GM21825 (cell line): ENCODE results near the gene STXBP5.
A peak's percentile ranks its signal among the peaks of the same experiment; 100 is the strongest.

Source experiments
- ATAC-seq: cut with Tn5 transposase; IDR thresholded peaks from one replicate; pipeline ENCODE4 v1.9.1; 2021; ENCODE audit warnings: mild to moderate bottlenecking, moderate library complexity; ENCODE audit not compliant: unreplicated experiment

STXBP5 gene

GRCh38 chr6:147204060-147204785 lies at the start of gene STXBP5:
Gene STXBP5 (plus strand): TSS chr6:147204417. CDS start chr6:147204533, 116 bp downstream.
- peak; percentile 28 for ATAC-seq

- no peak for ATAC-seq
Observed at GRCh38 chr6:147154454-147154853, 49.8 kb upstream of the STXBP5 start.

GRCh38 chr6:147156218-147156617 lies 48.0 kb upstream of the STXBP5 start:
- ATAC-seq: no peak

- ATAC-seq: no peak
Observed at GRCh38 chr6:147156799-147157382, 47.3 kb upstream of the STXBP5 start.

- no peak for ATAC-seq
Observed at GRCh38 chr6:147157930-147158329, 46.3 kb upstream of the STXBP5 start.

- no peak for ATAC-seq
Observed at GRCh38 chr6:147158881-147159280, 45.3 kb upstream of the STXBP5 start.

GRCh38 chr6:147159536-147160374 lies 44.5 kb upstream of the STXBP5 start:
- no peak for ATAC-seq

GRCh38 chr6:147160593-147160992 lies 43.6 kb upstream of the STXBP5 start:
- no peak for ATAC-seq

GRCh38 chr6:147161253-147161973 lies 42.8 kb upstream of the STXBP5 start:
- no peak for ATAC-seq

GRCh38 chr6:147161974-147162495 lies 42.2 kb upstream of the STXBP5 start:
- ATAC-seq: no peak

GRCh38 chr6:147164761-147165160 lies 39.5 kb upstream of the STXBP5 start:
- no peak for ATAC-seq

GRCh38 chr6:147166360-147166944 lies 37.8 kb upstream of the STXBP5 start:
- no peak for ATAC-seq

- ATAC-seq: no peak
Observed at GRCh38 chr6:147166992-147167391, 37.2 kb upstream of the STXBP5 start.

GRCh38 chr6:147167576-147168461 lies 36.4 kb upstream of the STXBP5 start:
- no peak for ATAC-seq

- ATAC-seq: no peak
Observed at GRCh38 chr6:147169529-147169928, 34.7 kb upstream of the STXBP5 start.

GRCh38 chr6:147170269-147170668 lies 33.9 kb upstream of the STXBP5 start:
- no peak for ATAC-seq

- no peak for ATAC-seq
Observed at GRCh38 chr6:147173140-147173539, 31.1 kb upstream of the STXBP5 start.

GRCh38 chr6:147173675-147174308 lies 30.4 kb upstream of the STXBP5 start:
- ATAC-seq: no peak

GRCh38 chr6:147176795-147177194 lies 27.4 kb upstream of the STXBP5 start:
- no peak for ATAC-seq
